Suprapubic skin (tissue), 4 donors: ENCODE data around the gene SMS.

Experiments used
- CTCF ChIP-seq, 2 donors: fragments of 200-600 bp in 1 of 2; fragments of 450-650 bp in 1 of 2; sonication (generic) in 1 of 2; IDR thresholded peaks; one replicate each; pipeline ENCODE4 v1.5.1; 2016 to 2019; ENCODE audit warnings: antibody characterized with exemption in 2 of 2, mild to moderate bottlenecking in 1 of 2, moderate library complexity in 1 of 2
- POLR2A ChIP-seq, 2 donors: fragments of 450-650 bp; IDR thresholded peaks; one replicate each; pipeline ENCODE4 v1.6.1; 2017; ENCODE audit warnings: antibody characterized with exemption in 2 of 2, mild to moderate bottlenecking in 2 of 2, moderate library complexity in 2 of 2
- POLR2AphosphoS5 ChIP-seq, 3 donors: sonication (generic); formaldehyde crosslinking; IDR thresholded peaks; one replicate each; pipeline ENCODE4 v1.6.1; 2017; ENCODE audit warnings: antibody characterized with exemption in 3 of 3

DNA sequence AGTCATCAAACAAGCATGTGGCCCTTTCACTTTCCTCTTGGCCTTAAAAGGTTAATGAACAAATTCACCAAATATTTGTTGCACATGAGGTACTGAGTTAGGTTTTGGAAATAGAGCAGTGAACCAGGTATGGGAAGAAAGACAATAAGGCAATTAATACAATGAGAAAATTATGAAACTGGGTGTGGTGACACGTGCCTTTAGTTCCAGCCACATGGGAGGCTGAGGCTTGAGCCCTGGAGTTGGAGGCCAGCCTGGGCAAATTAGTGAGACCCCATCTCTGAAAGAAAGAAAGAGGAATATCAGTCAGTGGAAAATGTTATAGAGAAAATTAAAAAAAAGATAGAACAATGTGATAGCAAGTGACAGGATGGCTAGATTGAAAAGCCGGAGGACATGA, 99.7 kb downstream of the SMS start:
- TF ChIP-seq POLR2A (IDR thresholded peaks at IDR 0.05), result no peak
- no peak for TF ChIP-seq CTCF (IDR thresholded peaks at IDR 0.05)
- no peak for TF ChIP-seq POLR2AphosphoS5 (IDR thresholded peaks at IDR 0.05)
